Ascending aorta (tissue), 1 donor: ENCODE measurements around the gene ZNF728. TPM values are rescaled to one million over a fixed set of nuclear protein-coding genes. Genes with fewer than 3 reads are reported as not detected.

ENCODE experiments used
- total RNA-seq: library from RNA; depleted of rRNA; stranded (reverse); fragments of >200 nt; gene quantifications from one replicate; pipeline ENCODE4 v1.1.0, GENCODE V29; 2016

Gene ZNF728
- total RNA-seq, 1 donor from 2014 or later, result 7.0 TPM

Other genes with a start within 250 kb of the ZNF728 start
- not detected for gene ZNF99, start 219.0 kb downstream of the ZNF728 start, total RNA-seq
- not detected for gene ZNF723, start 170.9 kb downstream of the ZNF728 start, total RNA-seq
- not detected for gene ZNF730, start 113.8 kb upstream of the ZNF728 start, total RNA-seq
- not detected for gene ZNF724, start 247.2 kb upstream of the ZNF728 start, total RNA-seq